BJ (cell line): ENCODE results near the gene TNIK. TPM values are rescaled to one million over a fixed set of nuclear protein-coding genes. Genes with fewer than 3 reads are reported as not detected.

Experiments
- CTCF ChIA-PET: fragments of 350-600 bp; formaldehyde crosslinking; extraction: SDS; loops from one replicate; lab custom pipeline; 2021; ENCODE audit warnings: antibody characterized with exemption, inconsistent platforms; lab: Yijun Ruan, JAX
- POLR2A ChIA-PET: fragments of 300-600 bp; sonication (Branson Sonifier 250); formaldehyde crosslinking; extraction: SDS; loops from one replicate; lab custom pipeline; 2021; ENCODE audit warnings: antibody characterized with exemption; lab: Charles Lee
- DNase-seq: peaks from one replicate; pipeline ENCODE4 v3.0.0-alpha.2; 2011; ENCODE audit warnings: low read depth
- H3K27me3 ChIP-seq: 2 replicates; pipeline ENCODE4 v1.6.0; 2011; ENCODE audit warnings: low read length; ENCODE audit not compliant: control insufficient read depth, insufficient read depth
- H3K36me3 ChIP-seq: 2 replicates; pipeline ENCODE4 v1.5.1; 2011; ENCODE audit warnings: low read length; ENCODE audit not compliant: control insufficient read depth, insufficient read depth
- H3K4me3 ChIP-seq: 2 replicates; pipeline ENCODE4 v1.5.1; 2011; ENCODE audit warnings: low read depth, mild to moderate bottlenecking, control low read depth, low read length
- CTCF ChIP-seq: IDR thresholded peaks from 2 replicates; pipeline ENCODE4 v1.5.1; 2011; ENCODE audit warnings: low read depth, mild to moderate bottlenecking, control low read depth, inconsistent platforms, low read length, moderate library complexity; ENCODE audit not compliant: insufficient read depth
- polyA plus RNA-seq: library from polyadenylated mRNA; depleted of rRNA; stranded (reverse); fragments of >200 nt; gene quantifications from 2 replicates; pipeline ENCODE4 v1.2.3, GENCODE V29; 2011

Gene TNIK
- polyA plus RNA-seq, 1 experiment: 2.1 TPM

GRCh38 chr3:171330938-171331337 lies 129.3 kb downstream of the TNIK start:
- CTCF ChIA-PET: interaction anchor here (0.8 kb wide), 1 partner anchor 15 kb away, joined by 3 read pairs; no protein-coding TSS in a partner anchor
- H3K27me3 ChIP-seq: no peaks in the 10 kb centered on the region
- POLR2A ChIA-PET: no interaction called here
- no peak for DNase-seq
- H3K36me3 ChIP-seq: no peaks in the 10 kb centered on the region
- no peak for TF ChIP-seq CTCF
- no peak overlapping the region for H3K4me3 ChIP-seq

DNA sequence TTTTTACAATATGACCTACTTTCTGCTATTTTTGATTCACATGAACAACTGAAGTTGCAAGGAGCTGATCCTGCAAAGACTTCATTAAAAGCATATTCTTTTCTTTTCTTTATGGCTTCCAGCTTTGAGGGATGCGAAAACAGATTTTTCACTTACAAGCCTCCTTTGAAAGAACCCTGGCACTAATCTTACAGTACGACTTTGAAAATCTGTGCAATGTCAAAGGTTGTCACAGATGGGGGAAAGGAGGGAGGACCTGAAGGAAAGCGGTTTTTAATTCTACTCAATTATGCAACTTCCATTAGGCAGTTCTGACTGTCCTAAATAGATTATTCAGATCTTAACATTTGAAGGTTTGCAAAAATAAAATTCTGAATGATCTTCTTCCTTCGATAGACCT lies 130.5 kb downstream of the TNIK start:
- ChIA-PET CTCF (interaction anchor here (0.7 kb wide), 2 partner anchors 9 to 107 kb away, joined by 3 to 4 read pairs; no protein-coding TSS in a partner anchor), POLR2A (no interaction called here)
- no peaks in the 10 kb centered on the region for H3K27me3 ChIP-seq
- no peak overlapping the region for H3K4me3 ChIP-seq
- H3K36me3 ChIP-seq: no peaks in the 10 kb centered on the region
- no peak for DNase-seq
- no peak for TF ChIP-seq CTCF

DNA sequence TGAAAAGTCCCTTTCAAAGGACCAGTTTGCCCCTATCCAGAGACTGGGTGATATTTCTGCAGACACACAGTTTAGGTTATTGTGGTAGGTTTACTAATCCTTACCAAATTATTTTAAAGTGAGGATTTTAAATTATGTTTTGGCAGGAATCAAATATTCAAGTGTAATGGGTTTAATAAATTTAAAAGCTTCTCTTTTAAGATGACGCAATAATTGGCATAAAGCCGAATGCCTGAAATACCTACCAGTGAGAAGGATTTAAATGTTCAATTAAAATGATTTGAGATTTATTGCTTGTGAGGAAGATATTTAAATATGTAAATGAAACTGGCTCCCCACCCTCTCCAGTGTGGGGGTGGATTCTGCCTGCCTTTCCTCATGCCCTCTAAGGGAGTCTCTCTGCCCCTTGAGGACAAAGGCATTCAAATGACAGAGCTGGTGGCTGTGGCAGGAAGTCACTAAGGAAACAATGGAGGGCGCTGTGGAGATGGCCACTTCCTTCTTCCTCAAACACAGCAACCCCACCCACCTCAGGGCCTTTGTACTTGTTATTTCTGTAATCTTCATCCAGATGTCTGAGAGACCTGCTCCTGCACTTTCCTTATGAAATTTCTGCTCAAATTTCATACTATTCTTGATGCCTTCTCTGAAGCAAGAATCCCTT lies 131.7 kb downstream of the TNIK start:
- ChIA-PET POLR2A (no interaction called here), CTCF (no interaction called here)
- no peak for DNase-seq

GRCh38 chr3:171327441-171328174 lies 132.6 kb downstream of the TNIK start:
- POLR2A ChIA-PET: no interaction called here

More for the DNA sequence above, 131.7 kb downstream of the TNIK start:
- TF ChIP-seq CTCF: 0 out of 2 replicates have a peak, but pooled peaks have one; percentile 13
- Histone ChIP-seq H3K27me3 (no peaks in the 10 kb centered on the region), H3K36me3 (no peaks in the 10 kb centered on the region), H3K4me3 (no peak overlapping the region)

More at GRCh38 chr3:171327441-171328174, 132.6 kb downstream of the TNIK start:
- no peak for DNase-seq
- CTCF ChIA-PET: interaction anchor here (0.9 kb wide), 1 partner anchor 14 kb away, joined by 3 read pairs; no protein-coding TSS in a partner anchor
- Histone ChIP-seq H3K4me3 (no peak overlapping the region), H3K36me3 (no peaks in the 10 kb centered on the region), H3K27me3 (no peaks in the 10 kb centered on the region)
- no peak for TF ChIP-seq CTCF
